Raji (cell line): ENCODE data around the gene LILRB5.

Experiments
- POLR2A ChIP-seq: IDR thresholded peaks from 2 replicates; pipeline ENCODE4 v1.6.1; 2011; ENCODE audit warnings: low read depth, low read length, control low read depth; ENCODE audit not compliant: insufficient read depth

The LILRB5 gene

GRCh38 chr19:54257116-54257480 is at the start of gene LILRB5:
LILRB5 (minus strand) TSS chr19:54257273; CDS start chr19:54257193, 80 bp downstream.
- TF ChIP-seq POLR2A: no peak

GRCh38 chr19:54305141-54305540 is 48.1 kb upstream of the LILRB5 start:
- no peak for TF ChIP-seq POLR2A

GRCh38 chr19:54302257-54302656 is 45.2 kb upstream of the LILRB5 start:
- no peak for TF ChIP-seq POLR2A

- TF ChIP-seq POLR2A: no peak
Measured at GRCh38 chr19:54299515-54299914, 42.4 kb upstream of the LILRB5 start.

- TF ChIP-seq POLR2A: no peak
Measured at GRCh38 chr19:54299126-54299498, 42.0 kb upstream of the LILRB5 start.

- no peak for TF ChIP-seq POLR2A
Measured at GRCh38 chr19:54298357-54299125, 41.5 kb upstream of the LILRB5 start.

- no peak for TF ChIP-seq POLR2A
Measured at GRCh38 chr19:54297759-54298305, 40.8 kb upstream of the LILRB5 start.

- no peak for TF ChIP-seq POLR2A
Measured at GRCh38 chr19:54294539-54294938, 37.5 kb upstream of the LILRB5 start.

- TF ChIP-seq POLR2A: no peak
Measured at GRCh38 chr19:54287456-54287855, 30.4 kb upstream of the LILRB5 start.

GRCh38 chr19:54282686-54283470 is 25.8 kb upstream of the LILRB5 start:
- TF ChIP-seq POLR2A: no peak

- no peak for TF ChIP-seq POLR2A
Measured at GRCh38 chr19:54281007-54281728, 24.1 kb upstream of the LILRB5 start, which contains the start of gene LILRB2. LILRB2 (minus strand) TSS chr19:54281110; CDS start chr19:54280496, 614 bp downstream.

GRCh38 chr19:54279406-54279962 is 22.4 kb upstream of the LILRB5 start:
- TF ChIP-seq POLR2A: no peak

- TF ChIP-seq POLR2A: no peak
Measured at GRCh38 chr19:54275951-54276350, 18.9 kb upstream of the LILRB5 start.

GRCh38 chr19:54273821-54274220 is 16.7 kb upstream of the LILRB5 start:
- no peak for TF ChIP-seq POLR2A

- TF ChIP-seq POLR2A: no peak
Measured at GRCh38 chr19:54271106-54271505, 14.0 kb upstream of the LILRB5 start.

GRCh38 chr19:54268936-54269335 is 11.9 kb upstream of the LILRB5 start:
- TF ChIP-seq POLR2A: no peak

GRCh38 chr19:54266133-54266532 is 9.1 kb upstream of the LILRB5 start:
- TF ChIP-seq POLR2A: no peak
